HL-60 (cell line): ENCODE measurements around the gene ABCA4.

Experiments
- CTCF ChIP-seq: IDR thresholded peaks from one replicate; pipeline ENCODE4 v1.5.1; 2011; ENCODE audit warnings: low read length, control low read depth, inconsistent platforms; ENCODE audit not compliant: insufficient read depth
- GABPA ChIP-seq: IDR thresholded peaks from 2 replicates; pipeline ENCODE4 v1.6.1; 2012; ENCODE audit warnings: low read depth
- POLR2AphosphoS5 ChIP-seq: IDR thresholded peaks from 2 replicates; pipeline ENCODE4 v1.6.1; 2012; ENCODE audit warnings: low read depth
- TF ChIP-seq, protein P1 (sequence below): IDR thresholded peaks from 2 replicates; pipeline ENCODE4 v1.6.1; 2012; ENCODE audit warnings: low read depth; ENCODE audit not compliant: insufficient replicate concordance

DNA sequence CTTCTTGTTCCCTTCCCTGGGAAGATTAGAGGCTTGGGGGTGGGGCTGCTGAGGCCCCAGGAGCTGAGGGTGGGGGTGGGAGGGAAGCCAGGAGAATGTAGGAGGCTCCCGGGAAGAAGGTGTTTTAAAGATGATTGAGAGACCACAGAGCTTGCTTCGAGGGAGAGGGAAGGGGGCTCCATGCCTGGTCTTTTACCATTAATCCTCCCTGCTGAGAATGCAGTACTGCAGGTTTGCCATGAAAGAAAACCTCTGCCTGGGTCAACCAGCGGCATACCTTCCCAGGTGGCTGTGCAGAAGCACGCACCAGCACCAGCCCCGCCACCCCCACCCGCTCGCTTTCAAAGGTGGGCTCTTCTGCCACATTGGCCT, 15.4 kb downstream of the ABCA4 start:
- TF ChIP-seq CTCF (no peak), GABPA (no peak), POLR2AphosphoS5 (no peak)
- TF ChIP-seq, protein P1, sequence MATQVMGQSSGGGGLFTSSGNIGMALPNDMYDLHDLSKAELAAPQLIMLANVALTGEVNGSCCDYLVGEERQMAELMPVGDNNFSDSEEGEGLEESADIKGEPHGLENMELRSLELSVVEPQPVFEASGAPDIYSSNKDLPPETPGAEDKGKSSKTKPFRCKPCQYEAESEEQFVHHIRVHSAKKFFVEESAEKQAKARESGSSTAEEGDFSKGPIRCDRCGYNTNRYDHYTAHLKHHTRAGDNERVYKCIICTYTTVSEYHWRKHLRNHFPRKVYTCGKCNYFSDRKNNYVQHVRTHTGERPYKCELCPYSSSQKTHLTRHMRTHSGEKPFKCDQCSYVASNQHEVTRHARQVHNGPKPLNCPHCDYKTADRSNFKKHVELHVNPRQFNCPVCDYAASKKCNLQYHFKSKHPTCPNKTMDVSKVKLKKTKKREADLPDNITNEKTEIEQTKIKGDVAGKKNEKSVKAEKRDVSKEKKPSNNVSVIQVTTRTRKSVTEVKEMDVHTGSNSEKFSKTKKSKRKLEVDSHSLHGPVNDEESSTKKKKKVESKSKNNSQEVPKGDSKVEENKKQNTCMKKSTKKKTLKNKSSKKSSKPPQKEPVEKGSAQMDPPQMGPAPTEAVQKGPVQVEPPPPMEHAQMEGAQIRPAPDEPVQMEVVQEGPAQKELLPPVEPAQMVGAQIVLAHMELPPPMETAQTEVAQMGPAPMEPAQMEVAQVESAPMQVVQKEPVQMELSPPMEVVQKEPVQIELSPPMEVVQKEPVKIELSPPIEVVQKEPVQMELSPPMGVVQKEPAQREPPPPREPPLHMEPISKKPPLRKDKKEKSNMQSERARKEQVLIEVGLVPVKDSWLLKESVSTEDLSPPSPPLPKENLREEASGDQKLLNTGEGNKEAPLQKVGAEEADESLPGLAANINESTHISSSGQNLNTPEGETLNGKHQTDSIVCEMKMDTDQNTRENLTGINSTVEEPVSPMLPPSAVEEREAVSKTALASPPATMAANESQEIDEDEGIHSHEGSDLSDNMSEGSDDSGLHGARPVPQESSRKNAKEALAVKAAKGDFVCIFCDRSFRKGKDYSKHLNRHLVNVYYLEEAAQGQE: no peak
